Left lung (tissue), 10 donors: ENCODE data around the gene RBM33. TPM values are rescaled to one million over a fixed set of nuclear protein-coding genes. Genes with fewer than 3 reads are reported as not detected.

Experiments used
- ATAC-seq: fragments of 200-7000 bp; cut with Tn5 transposase; one replicate; pipeline ENCODE4 v1.9.1; 2020; ENCODE audit warnings: moderate library complexity
- DNase-seq, 4 donors: peaks; one replicate each; pipeline ENCODE4 v3.0.0-alpha.2; 2013 to 2020
- H3K27ac ChIP-seq, 2 donors: fragments of 200-600 bp; sonication (generic) in 1 of 2; one replicate each; pipeline versions ENCODE4 v1.5.0 to v1.8.0; 2020 to 2021
- H3K27me3 ChIP-seq, 2 donors: fragments of 200-600 bp; sonication (generic) in 1 of 2; one replicate each; pipeline versions ENCODE4 v1.5.0 to v1.8.0; 2020 to 2021
- H3K36me3 ChIP-seq, 2 donors: fragments of 200-600 bp; sonication (generic) in 1 of 2; one replicate each; pipeline versions ENCODE4 v1.5.0 to v1.8.0; 2020 to 2021
- H3K4me1 ChIP-seq, 2 donors: fragments of 200-600 bp; one replicate each; pipeline ENCODE4 v1.8.0; 2021
- H3K4me3 ChIP-seq, 2 donors: fragments of 200-600 bp; sonication (generic) in 1 of 2; one replicate each; pipeline versions ENCODE4 v1.5.0 to v1.8.0; 2020 to 2021; ENCODE audit warnings: mild to moderate bottlenecking in 1 of 2
- H3K9me3 ChIP-seq, 2 donors: fragments of 200-600 bp; sonication (generic) in 1 of 2; one replicate each; pipeline versions ENCODE4 v1.5.0 to v1.8.0; 2020 to 2021
- intact Hi-C, 2 donors: fragments of 100-400 bp; cut with DNase I; formaldehyde crosslinking; loops; one replicate each; pipeline versions ENCODE4 v1.11.2 to v1.14.2; 2022
- polyA plus RNA-seq, 6 donors: library from polyadenylated mRNA; unstranded; fragments of 120-200 nt; gene quantifications; one replicate each; pipeline ENCODE4 v1.2.1, GENCODE V29; 2013; ENCODE audit not compliant: insufficient read length in 6 of 6
- total RNA-seq, 2 donors: library from RNA; stranded (reverse); fragmentation: NEBNext Ultra II Directional; extraction: Animal tissue kit (Norgen Biotek cat#: 25700); gene quantifications; one replicate each; pipeline ENCODE4 v1.2.1, GENCODE V29; 2021
- TF ChIP-seq, protein P1 (sequence below), 2 donors: fragments of 200-600 bp; sonication (generic) in 1 of 2; IDR thresholded peaks; one replicate each; pipeline versions ENCODE4 v1.5.0 to v1.8.0; 2021; ENCODE audit warnings: antibody characterized with exemption in 2 of 2
- donor health status: DM: no; HTN: yes; CAD: no.
- donor health status: DM: no; HTN: no; CAD: no.

The RBM33 gene
- total and polyA plus RNA-seq, 8 donors: 35.2 to 56.4 (median 45.0) TPM

DNA sequence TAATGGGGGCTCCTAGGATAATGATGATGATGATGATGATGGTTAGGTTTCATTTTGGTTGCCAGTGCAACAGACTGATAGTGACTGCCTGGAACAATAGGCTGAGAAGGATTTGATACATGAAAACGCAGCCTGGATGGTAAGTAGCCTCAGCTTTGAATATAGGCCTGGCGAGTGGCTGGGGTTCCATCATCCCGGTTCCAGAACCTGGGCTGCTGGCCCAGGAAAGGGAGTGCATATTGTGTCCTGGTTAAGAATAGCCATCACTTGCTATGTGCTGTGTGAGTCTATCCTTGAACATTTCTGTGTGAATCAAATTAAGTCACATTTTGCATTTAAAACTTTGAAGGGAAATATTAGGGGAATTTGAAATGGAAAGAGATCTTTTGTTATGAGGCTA, 105.1 kb downstream of the RBM33 start:
- Histone ChIP-seq H3K4me3 (no peak overlapping the region), H3K36me3 (peaks cover 0 to 31% of the 10 kb centered on the region in 2 donors), H3K9me3 (no peaks in the 10 kb centered on the region), H3K27ac (no peak overlapping the region), H3K4me1 (peaks cover 8 to 34% of the 10 kb centered on the region in 2 donors), H3K27me3 (no peaks in the 10 kb centered on the region)
- DNase-seq (no peak), ATAC-seq (no peak)
- intact Hi-C loops: no loop called here
- TF ChIP-seq, protein P1, sequence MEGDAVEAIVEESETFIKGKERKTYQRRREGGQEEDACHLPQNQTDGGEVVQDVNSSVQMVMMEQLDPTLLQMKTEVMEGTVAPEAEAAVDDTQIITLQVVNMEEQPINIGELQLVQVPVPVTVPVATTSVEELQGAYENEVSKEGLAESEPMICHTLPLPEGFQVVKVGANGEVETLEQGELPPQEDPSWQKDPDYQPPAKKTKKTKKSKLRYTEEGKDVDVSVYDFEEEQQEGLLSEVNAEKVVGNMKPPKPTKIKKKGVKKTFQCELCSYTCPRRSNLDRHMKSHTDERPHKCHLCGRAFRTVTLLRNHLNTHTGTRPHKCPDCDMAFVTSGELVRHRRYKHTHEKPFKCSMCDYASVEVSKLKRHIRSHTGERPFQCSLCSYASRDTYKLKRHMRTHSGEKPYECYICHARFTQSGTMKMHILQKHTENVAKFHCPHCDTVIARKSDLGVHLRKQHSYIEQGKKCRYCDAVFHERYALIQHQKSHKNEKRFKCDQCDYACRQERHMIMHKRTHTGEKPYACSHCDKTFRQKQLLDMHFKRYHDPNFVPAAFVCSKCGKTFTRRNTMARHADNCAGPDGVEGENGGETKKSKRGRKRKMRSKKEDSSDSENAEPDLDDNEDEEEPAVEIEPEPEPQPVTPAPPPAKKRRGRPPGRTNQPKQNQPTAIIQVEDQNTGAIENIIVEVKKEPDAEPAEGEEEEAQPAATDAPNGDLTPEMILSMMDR (IDR thresholded peaks at IDR 0.05): no peak

DNA sequence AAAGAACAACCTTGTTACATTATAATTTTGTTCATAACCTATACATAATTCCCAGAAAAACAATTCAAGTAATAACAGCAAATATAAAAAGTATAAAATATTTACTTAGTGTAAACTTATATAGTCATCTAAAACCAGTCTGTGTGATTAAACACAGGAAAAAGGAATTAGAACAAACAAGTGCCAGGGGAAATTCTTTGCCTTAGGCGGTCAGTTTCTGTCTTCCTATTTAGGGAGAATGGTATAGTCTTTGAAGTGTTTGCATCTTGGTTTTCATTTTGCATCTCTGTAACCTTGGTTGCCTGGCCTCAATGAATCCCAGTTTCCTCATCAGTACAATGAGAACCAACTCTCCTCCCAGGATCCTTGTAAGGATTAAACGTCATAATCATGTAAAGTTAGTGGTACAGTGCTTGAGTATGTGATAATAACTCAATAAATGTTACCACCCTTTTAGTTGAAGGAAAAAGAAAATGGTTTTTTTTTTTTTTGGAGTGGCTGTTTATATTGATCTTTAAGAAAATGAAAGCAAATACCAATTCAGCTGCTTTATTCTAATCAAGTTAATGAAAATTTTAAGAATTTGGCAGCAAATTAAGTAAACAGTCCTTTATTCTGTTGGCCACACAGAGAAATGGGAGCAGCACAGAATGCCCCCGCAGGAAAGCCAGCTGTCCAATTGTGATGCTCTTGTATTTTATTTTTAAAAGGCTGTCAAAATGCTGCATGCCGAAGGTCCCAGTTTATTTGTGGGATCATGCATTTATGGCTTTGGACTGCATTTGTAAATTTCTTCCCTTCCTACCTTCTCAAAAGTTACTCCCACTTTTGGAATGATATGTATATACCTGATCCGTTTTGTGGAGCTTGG, 106.0 kb downstream of the RBM33 start:
- Histone ChIP-seq H3K36me3 (peaks cover 0 to 22% of the 10 kb centered on the region in 2 donors), H3K27ac (no peak overlapping the region), H3K4me1 (peaks cover 8 to 34% of the 10 kb centered on the region in 2 donors), H3K9me3 (no peaks in the 10 kb centered on the region), H3K27me3 (no peaks in the 10 kb centered on the region), H3K4me3 (no peak overlapping the region)
- TF ChIP-seq, protein P1 (IDR thresholded peaks at IDR 0.05): no peak
- ATAC-seq: no peak
- intact Hi-C loops: no loop called here
- no peak for DNase-seq

DNA sequence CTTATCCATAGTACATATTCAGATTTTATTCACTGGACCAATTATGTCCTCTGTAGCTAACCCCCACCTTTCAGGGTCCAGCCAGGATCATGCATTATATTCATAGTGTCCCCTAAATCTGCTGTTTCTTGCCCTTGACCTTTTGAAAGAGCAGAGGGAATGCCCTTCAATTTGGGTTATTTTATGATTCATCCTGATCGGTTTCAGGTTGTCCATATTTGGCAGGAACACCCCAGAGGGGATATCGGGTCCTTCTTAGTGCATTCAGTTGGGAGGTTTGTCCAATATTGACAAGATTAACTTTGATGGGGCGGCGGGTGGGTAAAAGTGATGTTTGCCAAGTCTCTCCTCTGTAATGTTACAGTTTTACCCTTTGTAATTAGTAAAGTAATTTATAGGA, 106.9 kb downstream of the RBM33 start:
- H3K27me3 ChIP-seq: no peaks in the 10 kb centered on the region
- TF ChIP-seq, protein P1 (IDR thresholded peaks at IDR 0.05): no peak
- ATAC-seq (no peak), DNase-seq (no peak)
- peaks cover 0 to 13% of the 10 kb centered on the region in 2 donors for H3K36me3 ChIP-seq
- intact Hi-C loops: no loop called here
- no peak overlapping the region for H3K27ac ChIP-seq
- H3K4me1 ChIP-seq: peaks cover 8 to 40% of the 10 kb centered on the region in 2 donors
- no peaks in the 10 kb centered on the region for H3K9me3 ChIP-seq
- H3K4me3 ChIP-seq: no peak overlapping the region

DNA sequence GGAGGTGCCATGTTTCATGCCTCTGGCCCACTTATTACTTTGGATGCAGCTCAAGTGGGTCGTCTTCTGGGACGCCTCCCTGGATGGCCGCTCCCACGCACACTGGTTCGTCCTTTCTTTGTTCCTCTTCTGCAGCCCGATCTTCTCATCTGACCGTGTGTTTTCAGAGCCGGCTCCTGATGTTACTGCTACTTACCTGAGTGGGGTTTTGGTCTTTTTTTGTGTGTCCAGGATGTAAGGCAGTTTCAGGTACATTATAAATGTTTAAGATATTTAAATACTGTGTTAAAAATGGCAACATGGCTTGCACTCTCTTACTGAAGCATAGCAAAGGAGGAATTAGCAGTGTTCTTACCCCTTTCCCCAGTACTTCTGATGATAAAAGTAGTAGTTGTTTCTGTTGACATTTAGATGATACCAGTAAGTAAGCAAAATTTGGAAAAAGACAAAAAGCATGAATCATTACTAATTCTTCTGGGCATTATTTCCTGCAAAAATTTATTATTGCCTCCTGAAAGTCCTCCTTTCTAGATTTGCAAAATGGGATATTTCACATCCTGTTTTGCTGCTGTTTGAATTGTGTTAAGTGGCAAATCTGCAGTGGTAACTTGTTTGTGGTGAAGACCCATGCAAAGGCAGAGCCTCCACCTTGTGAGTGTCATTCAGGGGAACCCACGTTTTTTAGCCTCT, 108.4 kb downstream of the RBM33 start:
- no peak overlapping the region for H3K4me3 ChIP-seq
- TF ChIP-seq, protein P1 (IDR thresholded peaks at IDR 0.05): no peak
- ATAC-seq: no peak
- intact Hi-C loops: no loop called here
- no peaks in the 10 kb centered on the region for H3K36me3 ChIP-seq
- no peak overlapping the region for H3K27ac ChIP-seq
- H3K9me3 ChIP-seq: peaks cover 0 to 3% of the 10 kb centered on the region in 2 donors
- peaks cover 8 to 40% of the 10 kb centered on the region in 2 donors for H3K4me1 ChIP-seq
- DNase-seq: no peak
- no peaks in the 10 kb centered on the region for H3K27me3 ChIP-seq

DNA sequence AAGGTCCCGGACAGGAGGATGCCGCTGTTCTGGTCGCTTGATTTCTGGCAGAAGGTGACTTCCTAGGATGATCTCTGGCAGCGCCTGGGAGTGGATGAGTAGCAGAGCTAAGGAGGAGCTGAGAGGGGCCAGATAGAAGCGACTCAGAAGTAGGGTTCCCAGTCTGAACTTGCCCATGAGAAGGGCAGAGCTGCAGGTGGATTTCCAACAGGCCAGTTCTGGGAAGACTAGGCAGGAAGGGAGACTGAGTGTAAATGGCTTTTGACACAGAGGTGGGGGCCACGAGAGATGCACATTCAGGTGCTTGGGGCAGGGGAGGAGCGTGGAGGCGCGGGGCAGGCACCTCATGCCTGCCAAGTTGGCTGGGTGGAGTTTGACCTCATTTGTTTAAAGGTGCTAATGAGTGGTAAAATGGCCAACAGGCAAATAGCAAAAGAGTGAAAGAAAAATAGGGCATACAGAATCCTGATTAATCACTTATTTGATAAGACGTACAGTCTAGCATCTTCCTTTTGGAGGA, 109.0 kb downstream of the RBM33 start:
- peak; percentile 32 for ATAC-seq
- Histone ChIP-seq H3K27ac (no peak overlapping the region), H3K4me1 (peaks cover 8 to 40% of the 10 kb centered on the region in 2 donors), H3K27me3 (no peaks in the 10 kb centered on the region), H3K36me3 (peaks cover 0 to 2% of the 10 kb centered on the region in 2 donors), H3K4me3 (no peak overlapping the region), H3K9me3 (peaks cover 0 to 3% of the 10 kb centered on the region in 2 donors)
- intact Hi-C loops: no loop called here
- no peak for DNase-seq
- TF ChIP-seq, protein P1 (IDR thresholded peaks at IDR 0.05): no peak
